Karpas-422 (cell line): ENCODE results near the gene STX4. TPM values are rescaled to one million over a fixed set of nuclear protein-coding genes. Genes with fewer than 3 reads are reported as not detected.
A peak's percentile ranks its signal among the peaks of the same experiment; 100 is the strongest.

Source experiments
- DNase-seq: peaks from one replicate; pipeline ENCODE4 v3.0.0-alpha.2; 2015
- H2AFZ ChIP-seq: fragments of 200-600 bp; sonication (generic); 2 replicates; pipeline ENCODE4 v1.6.1; 2014; ENCODE audit warnings: antibody characterized with exemption, low read length, mixed read lengths
- H3K27ac ChIP-seq: fragments of 200-600 bp; sonication (generic); 2 replicates; pipeline ENCODE4 v1.5.1; 2014; ENCODE audit warnings: mild to moderate bottlenecking, low read length, moderate library complexity
- H3K27me3 ChIP-seq: fragments of 200-600 bp; sonication (generic); 2 replicates; pipeline ENCODE4 v1.6.1; 2014; ENCODE audit warnings: low read length, mixed read lengths
- H3K36me3 ChIP-seq: fragments of 200-600 bp; sonication (generic); 2 replicates; pipeline ENCODE4 v1.6.1; 2014; ENCODE audit warnings: low read length, mixed read lengths; ENCODE audit not compliant: insufficient read depth
- H3K4me1 ChIP-seq: fragments of 200-600 bp; sonication (generic); 2 replicates; pipeline ENCODE4 v1.6.1; 2014; ENCODE audit warnings: mild to moderate bottlenecking, low read length, mixed read lengths
- H3K4me2 ChIP-seq: fragments of 200-600 bp; sonication (generic); 2 replicates; pipeline ENCODE4 v1.6.1; 2014; ENCODE audit warnings: low read length, low read depth, mild to moderate bottlenecking; ENCODE audit not compliant: poor library complexity, severe bottlenecking
- H3K4me3 ChIP-seq: fragments of 200-600 bp; sonication (generic); 2 replicates; pipeline ENCODE4 v1.5.1; 2014; ENCODE audit warnings: mild to moderate bottlenecking, antibody characterized with exemption, low read length, mixed read lengths
- H3K79me2 ChIP-seq: fragments of 200-600 bp; sonication (generic); 2 replicates; pipeline ENCODE4 v1.6.1; 2014; ENCODE audit warnings: mild to moderate bottlenecking, low read length, mixed read lengths
- H3K9ac ChIP-seq: fragments of 200-600 bp; sonication (generic); 2 replicates; pipeline ENCODE4 v1.6.0; 2014; ENCODE audit warnings: low read length
- H3K9me2 ChIP-seq: fragments of 200-600 bp; sonication (generic), shearing (Covaris generic); replicated peaks from 2 replicates; pipeline ENCODE4 v1.6.0; 2014; ENCODE audit warnings: mild to moderate bottlenecking, low read length, moderate library complexity; ENCODE audit not compliant: insufficient read depth
- H3K9me3 ChIP-seq: fragments of 300-700, 200-600 bp; sonication (generic); 2 replicates; pipeline ENCODE4 v1.6.1; 2014; ENCODE audit warnings: low read length, mixed read lengths
- H4K20me1 ChIP-seq: fragments of 200-600 bp; sonication (generic); 2 replicates; pipeline ENCODE4 v1.6.1; 2014; ENCODE audit warnings: mild to moderate bottlenecking, antibody characterized with exemption, low read length, low read depth; ENCODE audit not compliant: insufficient read depth
- total RNA-seq: library from RNA; depleted of rRNA; stranded (reverse); fragments of >200 nt; shearing (Covaris generic); gene quantifications from 2 replicates; pipeline ENCODE4 v1.2.3, GENCODE V29; 2014; ENCODE audit warnings: low replicate concordance

The STX4 gene
- total RNA-seq, 1 experiment from 2014 or later = 16.7 TPM

DNA sequence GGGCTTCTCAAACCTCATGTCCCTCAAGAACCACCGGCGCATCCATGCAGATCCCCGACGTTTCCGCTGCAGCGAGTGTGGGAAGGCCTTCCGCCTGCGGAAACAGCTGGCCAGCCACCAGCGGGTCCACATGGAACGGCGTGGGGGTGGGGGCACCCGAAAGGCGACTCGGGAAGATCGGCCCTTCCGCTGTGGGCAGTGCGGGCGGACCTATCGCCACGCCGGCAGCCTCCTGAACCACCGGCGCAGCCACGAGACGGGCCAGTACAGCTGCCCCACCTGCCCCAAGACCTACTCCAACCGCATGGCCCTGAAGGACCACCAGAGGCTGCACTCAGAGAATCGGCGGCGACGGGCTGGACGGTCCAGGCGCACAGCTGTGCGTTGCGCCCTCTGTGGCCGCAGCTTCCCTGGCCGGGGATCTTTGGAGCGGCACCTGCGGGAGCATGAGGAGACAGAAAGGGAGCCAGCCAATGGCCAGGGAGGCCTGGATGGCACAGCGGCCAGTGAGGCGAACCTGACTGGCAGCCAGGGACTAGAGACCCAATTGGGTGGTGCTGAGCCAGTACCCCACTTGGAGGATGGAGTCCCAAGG is 46.8 kb downstream of the STX4 start:
- no peak overlapping the region for H2AFZ ChIP-seq
- no peak overlapping the region for H3K4me2 ChIP-seq
- H3K36me3 ChIP-seq = 0 out of 2 replicates have a peak, but pooled peaks cover 6% of the 10 kb centered on the region
- H3K4me3 ChIP-seq = no peak overlapping the region
- peaks cover 31% of the 10 kb centered on the region for H3K79me2 ChIP-seq
- H3K4me1 ChIP-seq = peaks cover 9% of the 10 kb centered on the region
- no peak overlapping the region for H3K9ac ChIP-seq
- H3K9me2 ChIP-seq = no peaks in the 10 kb centered on the region
- H3K27ac ChIP-seq = no peak overlapping the region
- H4K20me1 ChIP-seq = no peaks in the 10 kb centered on the region
- H3K27me3 ChIP-seq = no peaks in the 10 kb centered on the region
- H3K9me3 ChIP-seq = no peaks in the 10 kb centered on the region
- no peak for DNase-seq

DNA sequence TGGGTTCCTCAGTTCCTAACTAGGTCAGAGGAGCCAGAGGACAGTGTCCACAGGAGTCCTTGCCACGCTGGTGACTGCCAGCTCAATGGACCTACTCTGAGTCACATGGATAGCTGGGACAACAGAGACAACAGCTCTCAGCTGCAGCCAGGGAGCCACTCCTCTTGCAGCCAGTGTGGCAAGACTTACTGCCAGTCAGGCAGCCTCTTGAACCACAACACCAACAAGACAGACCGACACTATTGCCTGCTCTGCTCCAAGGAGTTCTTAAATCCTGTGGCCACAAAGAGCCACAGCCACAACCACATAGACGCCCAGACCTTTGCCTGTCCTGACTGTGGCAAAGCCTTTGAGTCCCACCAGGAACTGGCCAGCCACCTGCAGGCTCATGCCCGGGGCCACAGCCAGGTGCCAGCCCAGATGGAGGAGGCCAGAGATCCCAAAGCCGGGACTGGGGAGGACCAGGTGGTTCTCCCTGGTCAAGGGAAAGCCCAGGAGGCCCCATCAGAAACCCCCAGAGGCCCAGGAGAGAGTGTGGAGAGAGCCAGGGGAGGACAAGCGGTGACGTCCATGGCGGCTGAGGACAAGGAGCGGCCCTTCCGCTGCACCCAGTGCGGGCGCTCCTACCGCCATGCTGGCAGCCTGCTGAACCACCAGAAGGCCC is 47.5 kb downstream of the STX4 start:
- Histone ChIP-seq H3K27me3 (no peaks in the 10 kb centered on the region), H3K9ac (no peak overlapping the region), H3K4me1 (peaks cover 9% of the 10 kb centered on the region), H2AFZ (no peak overlapping the region), H3K9me2 (no peaks in the 10 kb centered on the region), H3K4me3 (no peak overlapping the region), H3K9me3 (no peaks in the 10 kb centered on the region), H3K27ac (no peak overlapping the region), H3K36me3 (0 out of 2 replicates have a peak, but pooled peaks cover 6% of the 10 kb centered on the region), H3K79me2 (peaks cover 24% of the 10 kb centered on the region), H3K4me2 (no peak overlapping the region), H4K20me1 (no peaks in the 10 kb centered on the region; the same call in 1 of the 2 replicates)
- DNase-seq = no peak

GRCh38 chr16:31081428-31082351 is 48.3 kb downstream of the STX4 start:
- Histone ChIP-seq H3K27me3 (no peaks in the 10 kb centered on the region), H3K79me2 (peaks cover 16% of the 10 kb centered on the region), H3K36me3 (0 out of 2 replicates have a peak, but pooled peaks cover 3% of the 10 kb centered on the region), H2AFZ (no peak overlapping the region), H3K4me2 (no peak overlapping the region), H3K4me1 (peaks cover 12% of the 10 kb centered on the region), H3K9me3 (no peaks in the 10 kb centered on the region), H3K9ac (no peak overlapping the region), H4K20me1 (no peaks in the 10 kb centered on the region; the same call in 1 of the 2 replicates), H3K4me3 (no peak overlapping the region), H3K27ac (no peak overlapping the region), H3K9me2 (no peaks in the 10 kb centered on the region)
- no peak for DNase-seq

DNA sequence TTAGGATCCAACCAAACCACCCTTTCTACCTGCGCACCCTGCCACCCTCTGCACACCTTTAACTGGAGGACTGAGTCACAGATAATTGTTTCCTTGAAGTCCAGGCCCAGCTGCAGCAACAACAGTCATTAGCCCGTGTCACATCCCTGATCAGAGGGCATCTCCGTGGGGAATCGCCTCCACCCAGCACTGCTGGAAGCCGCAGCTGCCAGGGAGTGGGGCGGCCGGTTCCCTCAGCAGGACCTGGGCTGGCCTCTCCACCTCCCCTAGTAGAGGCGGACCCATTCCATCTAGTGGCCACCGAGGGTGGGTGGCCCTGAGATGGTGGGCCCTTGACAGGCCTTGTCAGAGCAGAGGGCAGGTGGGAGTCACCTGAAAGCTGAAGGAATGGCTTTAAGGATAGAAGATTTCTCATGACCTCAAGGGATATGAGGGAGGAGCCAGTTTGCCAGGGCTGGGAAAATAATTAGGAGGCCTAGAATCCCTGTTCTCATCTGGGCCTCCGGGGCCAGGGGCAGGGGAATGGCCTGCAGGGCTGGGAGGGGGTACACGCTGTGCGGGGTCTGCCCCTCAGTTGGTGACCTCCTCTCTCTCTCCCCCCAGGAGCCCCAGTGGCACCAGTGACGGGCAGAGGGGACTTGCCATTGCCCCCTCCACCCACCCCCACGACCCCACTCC is 49.1 kb downstream of the STX4 start:
- Histone ChIP-seq H3K36me3 (no peaks in the 10 kb centered on the region), H3K9me3 (no peaks in the 10 kb centered on the region), H3K27me3 (no peaks in the 10 kb centered on the region), H3K27ac (no peak overlapping the region), H2AFZ (no peak overlapping the region), H3K4me3 (no peak overlapping the region), H3K9me2 (no peaks in the 10 kb centered on the region), H3K79me2 (peaks cover 8% of the 10 kb centered on the region; the same call in 1 of the 2 replicates), H3K9ac (no peak overlapping the region), H4K20me1 (no peaks in the 10 kb centered on the region; the same call in 1 of the 2 replicates), H3K4me1 (peaks cover 12% of the 10 kb centered on the region), H3K4me2 (no peak overlapping the region)
- peak; percentile 29 for DNase-seq

GRCh38 chr16:31083081-31083480 is 49.7 kb downstream of the STX4 start:
- Histone ChIP-seq H3K79me2 (0 out of 2 replicates have a peak, but pooled peaks cover 3% of the 10 kb centered on the region), H3K36me3 (no peaks in the 10 kb centered on the region), H3K27ac (no peak overlapping the region), H3K4me1 (peaks cover 12% of the 10 kb centered on the region), H4K20me1 (no peaks in the 10 kb centered on the region; the same call in 1 of the 2 replicates), H3K9ac (no peak overlapping the region), H3K4me3 (no peak overlapping the region), H2AFZ (no peak overlapping the region), H3K9me2 (no peaks in the 10 kb centered on the region), H3K27me3 (no peaks in the 10 kb centered on the region), H3K9me3 (no peaks in the 10 kb centered on the region), H3K4me2 (no peak overlapping the region)
- DNase-seq = peak; percentile 39

DNA sequence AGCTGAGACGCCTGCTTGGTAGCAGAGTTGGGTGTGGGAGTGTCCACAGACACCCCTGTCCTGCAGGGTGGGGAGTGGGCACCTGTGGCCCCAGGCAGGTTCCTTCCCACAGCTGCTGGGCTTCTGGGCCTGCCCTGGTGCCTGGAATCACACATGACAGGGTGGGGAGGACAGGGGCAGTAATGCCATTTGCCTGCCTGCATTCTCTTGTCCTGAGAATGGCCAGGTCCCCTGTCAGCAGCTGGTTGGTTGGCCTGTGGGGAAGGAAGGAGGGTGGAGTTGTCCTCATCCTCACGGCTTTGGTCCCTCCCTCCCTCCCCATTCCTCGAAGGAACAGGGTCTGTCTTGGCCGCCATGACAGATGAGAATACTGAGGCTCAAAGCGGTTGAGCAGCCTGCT is 50.2 kb downstream of the STX4 start:
- Histone ChIP-seq H3K4me1 (peaks cover 12% of the 10 kb centered on the region), H3K79me2 (0 out of 2 replicates have a peak, but pooled peaks cover 2% of the 10 kb centered on the region), H3K9ac (no peak overlapping the region), H4K20me1 (no peaks in the 10 kb centered on the region; the same call in 1 of the 2 replicates), H3K27me3 (no peaks in the 10 kb centered on the region), H3K9me3 (no peaks in the 10 kb centered on the region), H3K4me2 (no peak overlapping the region), H3K36me3 (no peaks in the 10 kb centered on the region), H3K9me2 (no peaks in the 10 kb centered on the region), H2AFZ (no peak overlapping the region), H3K27ac (no peak overlapping the region), H3K4me3 (no peak overlapping the region)
- DNase-seq = no peak

GRCh38 chr16:31083981-31084380 is 50.6 kb downstream of the STX4 start:
- Histone ChIP-seq H3K79me2 (0 out of 2 replicates have a peak, but pooled peaks cover 2% of the 10 kb centered on the region), H3K4me2 (no peak overlapping the region), H3K9ac (no peak overlapping the region), H3K4me1 (peaks cover 12% of the 10 kb centered on the region), H3K9me3 (no peaks in the 10 kb centered on the region), H2AFZ (no peak overlapping the region), H3K27me3 (no peaks in the 10 kb centered on the region), H3K4me3 (no peak overlapping the region), H3K36me3 (no peaks in the 10 kb centered on the region), H3K27ac (no peak overlapping the region), H4K20me1 (no peaks in the 10 kb centered on the region; the same call in 1 of the 2 replicates), H3K9me2 (no peaks in the 10 kb centered on the region)
- DNase-seq = peak; percentile 36
